ENCODE results near the gene GEN1. TPM values are rescaled to one million over a fixed set of nuclear protein-coding genes. Genes with fewer than 3 reads are reported as not detected.

Gene GEN1
- total and polyA plus RNA-seq, 2 of the 13 experiments (the other 11 are each of a cell fraction or from before 2014, with no cell fraction given), result 9.9 to 27.1 TPM

DNA sequence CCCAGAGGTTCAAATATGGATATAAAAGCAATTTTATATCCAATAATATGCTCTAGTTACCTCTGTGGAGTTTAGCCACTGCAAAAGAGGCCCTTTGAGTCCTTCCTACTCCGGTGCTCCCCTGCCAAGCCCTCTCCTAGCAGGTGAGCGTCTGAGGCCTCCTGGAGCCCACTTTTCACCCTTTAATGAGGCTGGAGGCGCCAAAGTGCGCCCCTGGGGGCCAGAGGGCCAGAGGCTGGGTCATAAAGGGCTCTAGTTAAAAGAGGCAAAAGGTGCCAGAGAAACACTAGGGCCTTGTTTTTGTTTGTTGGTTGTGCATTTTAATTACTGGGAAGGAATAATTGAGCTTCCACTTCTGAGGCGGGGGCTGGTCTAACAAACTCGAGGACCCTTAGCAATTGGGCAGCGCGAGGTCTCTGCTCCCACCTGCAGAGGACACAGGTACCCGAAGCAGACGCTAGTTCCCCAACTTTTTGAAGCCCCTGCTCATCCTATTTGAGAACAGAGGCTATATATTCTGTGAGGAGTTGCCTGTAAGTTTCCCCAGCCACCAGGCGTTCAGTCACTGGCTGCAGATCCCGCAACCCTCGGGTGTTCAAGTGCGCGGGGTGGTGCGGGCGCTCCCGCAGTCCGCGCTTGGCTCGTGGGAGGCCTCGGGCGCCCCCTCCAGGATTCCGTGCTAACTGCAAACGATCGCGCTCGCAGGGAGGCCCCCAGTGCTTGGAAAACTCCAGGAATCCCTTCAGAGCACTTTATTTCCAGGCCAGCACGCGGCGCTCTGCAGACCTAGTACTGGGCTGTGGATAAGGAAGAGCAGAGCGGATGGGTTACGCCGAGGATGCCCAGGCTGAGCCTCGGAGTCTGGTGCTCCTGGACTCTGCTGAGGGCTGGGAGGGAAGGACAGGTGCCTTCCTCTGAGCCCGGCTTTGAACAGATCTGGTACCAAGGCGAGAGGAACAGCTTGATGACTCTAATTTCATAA is 76.4 kb downstream of the GEN1 start (continued):
- TF ChIP-seq ZNF713 (CRISPR knock-in tag; IDR thresholded peaks at IDR 0.05) (no peak), ZNF563 (CRISPR knock-in tag; IDR thresholded peaks at IDR 0.05) (0 out of 2 replicates have a peak, but pooled peaks have one; percentile 36), ELF1 (CRISPR knock-in tag; IDR thresholded peaks at IDR 0.05) (peak; percentile 66), SOX13 (IDR thresholded peaks at IDR 0.05) (no peak), SOX13 (CRISPR knock-in tag; conservative IDR thresholded peaks at IDR 0.05 in 1 of 2, IDR thresholded peaks at IDR 0.05 in 1 of 2) (0 out of 4 replicates have a peak, but pooled peaks of 1 of the 2 experiments have one; percentile 17), NFYC (CRISPR knock-in tag; IDR thresholded peaks at IDR 0.05) (no peak), MYC (CRISPR knock-in tag; IDR thresholded peaks at IDR 0.05; ENCODE audit: borderline replicate concordance) (peak; percentile 66; the same call in 1 of the 2 replicates), WIZ (CRISPR knock-in tag; IDR thresholded peaks at IDR 0.05) (no peak), ZNF414 (CRISPR knock-in tag; IDR thresholded peaks at IDR 0.05) (0 out of 2 replicates have a peak, but pooled peaks have one; percentile 55), ZBTB26 (CRISPR knock-in tag; IDR thresholded peaks at IDR 0.05; ENCODE audit: borderline replicate concordance) (0 out of 2 replicates have a peak, but pooled peaks have one; percentile 51), SNAPC2 (CRISPR knock-in tag; IDR thresholded peaks at IDR 0.05) (0 out of 2 replicates have a peak, but pooled peaks have one; percentile 21), ZNF280D (CRISPR knock-in tag; IDR thresholded peaks at IDR 0.05) (no peak), ZNF225 (CRISPR knock-in tag; IDR thresholded peaks at IDR 0.05) (peak; percentile 77), ZNF510 (CRISPR knock-in tag; IDR thresholded peaks at IDR 0.05; ENCODE audit: low read depth) (no peak), ZNF501 (CRISPR knock-in tag; IDR thresholded peaks at IDR 0.05) (peak; percentile 94), KMT2A (CRISPR knock-in tag; IDR thresholded peaks at IDR 0.05) (peak; percentile 44; the same call in 1 of the 2 replicates), ZSCAN9 (CRISPR knock-in tag; IDR thresholded peaks at IDR 0.05; ENCODE audit: borderline replicate concordance) (peak; percentile 53; the same call in 1 of the 2 replicates)
- TF ChIP-seq, protein P1, sequence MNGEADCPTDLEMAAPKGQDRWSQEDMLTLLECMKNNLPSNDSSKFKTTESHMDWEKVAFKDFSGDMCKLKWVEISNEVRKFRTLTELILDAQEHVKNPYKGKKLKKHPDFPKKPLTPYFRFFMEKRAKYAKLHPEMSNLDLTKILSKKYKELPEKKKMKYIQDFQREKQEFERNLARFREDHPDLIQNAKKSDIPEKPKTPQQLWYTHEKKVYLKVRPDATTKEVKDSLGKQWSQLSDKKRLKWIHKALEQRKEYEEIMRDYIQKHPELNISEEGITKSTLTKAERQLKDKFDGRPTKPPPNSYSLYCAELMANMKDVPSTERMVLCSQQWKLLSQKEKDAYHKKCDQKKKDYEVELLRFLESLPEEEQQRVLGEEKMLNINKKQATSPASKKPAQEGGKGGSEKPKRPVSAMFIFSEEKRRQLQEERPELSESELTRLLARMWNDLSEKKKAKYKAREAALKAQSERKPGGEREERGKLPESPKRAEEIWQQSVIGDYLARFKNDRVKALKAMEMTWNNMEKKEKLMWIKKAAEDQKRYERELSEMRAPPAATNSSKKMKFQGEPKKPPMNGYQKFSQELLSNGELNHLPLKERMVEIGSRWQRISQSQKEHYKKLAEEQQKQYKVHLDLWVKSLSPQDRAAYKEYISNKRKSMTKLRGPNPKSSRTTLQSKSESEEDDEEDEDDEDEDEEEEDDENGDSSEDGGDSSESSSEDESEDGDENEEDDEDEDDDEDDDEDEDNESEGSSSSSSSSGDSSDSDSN (CRISPR knock-in tag; IDR thresholded peaks at IDR 0.05), result peak; percentile 59; the same call in 1 of the 2 replicates

Measured in HepG2 (cell line).